ENCODE results near the gene NIF3L1.

NIF3L1 gene

DNA sequence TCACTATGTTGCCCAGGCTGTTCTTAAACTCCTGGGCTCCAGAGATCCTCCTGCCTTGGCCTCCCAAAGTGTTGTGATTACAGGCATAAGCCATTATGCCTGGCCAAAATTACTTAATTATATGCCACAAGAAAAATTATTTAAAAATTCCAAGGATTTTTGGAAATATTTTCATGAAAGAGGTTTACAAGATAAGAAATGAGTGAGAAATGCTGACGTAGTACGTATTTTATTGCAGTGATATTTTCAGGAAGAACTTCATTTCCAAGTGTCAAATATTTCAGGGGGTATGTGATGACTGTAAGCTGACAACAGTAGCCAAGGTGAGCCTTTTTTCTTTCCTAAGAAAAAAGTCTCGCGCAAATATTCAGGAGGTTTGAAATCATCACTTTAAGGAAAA is 20.8 kb downstream of the NIF3L1 start:
- peaks cover 6% of the 10 kb centered on the region for H3K4me1 Mint-ChIP-seq (ENCODE audit: low read depth)
- no peak overlapping the region for H3K27ac Mint-ChIP-seq
- no peaks in the 10 kb centered on the region for H3K27me3 Mint-ChIP-seq (ENCODE audit: low read depth)
- no peaks in the 10 kb centered on the region for H3K9me3 Mint-ChIP-seq
- H3K36me3 Mint-ChIP-seq (ENCODE audit: low read depth): peaks cover 41% of the 10 kb centered on the region
- H3K4me3 Mint-ChIP-seq: no peak overlapping the region
- DNase-seq (ENCODE audit: low spot score): no peak

DNA sequence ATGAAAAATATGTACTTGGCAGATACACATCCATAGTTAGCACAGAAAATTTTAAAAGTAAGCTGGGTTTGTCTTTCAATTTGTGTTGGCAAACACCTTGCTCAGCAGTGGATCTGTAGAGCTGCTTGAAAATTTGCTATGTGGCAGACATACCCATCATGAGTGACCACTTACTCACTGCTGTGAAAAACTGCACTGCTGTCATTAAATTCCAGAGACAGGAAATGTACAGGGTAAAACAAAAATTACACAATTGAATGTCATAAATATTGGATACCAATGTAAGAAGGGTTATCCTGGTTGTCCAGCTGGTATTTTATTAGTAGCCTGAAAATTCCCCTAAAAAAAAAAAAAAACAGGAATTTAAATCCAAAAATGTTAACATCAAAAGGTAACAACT is 24.5 kb downstream of the NIF3L1 start:
- H3K36me3 Mint-ChIP-seq (ENCODE audit: low read depth): peaks cover 49% of the 10 kb centered on the region

DNA sequence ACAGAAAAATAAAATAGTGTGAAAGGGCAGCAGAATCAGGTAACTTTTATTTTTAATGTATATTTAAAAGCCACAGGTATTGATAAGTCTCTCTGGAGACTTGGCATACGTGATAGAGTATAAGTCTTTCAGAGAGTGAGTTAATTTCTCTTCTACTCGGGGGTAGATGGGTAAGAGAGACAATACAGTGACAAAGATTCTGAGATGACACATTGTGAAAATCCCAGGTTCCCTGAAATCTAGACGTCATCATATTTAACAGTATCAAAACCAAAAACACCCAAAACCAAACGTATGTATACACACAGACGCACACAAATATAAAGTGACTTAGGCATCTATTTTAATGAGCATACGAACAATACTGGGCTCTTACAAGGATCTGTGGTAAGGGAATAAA is 33.3 kb downstream of the NIF3L1 start:
- Mint-ChIP-seq H3K27me3 (ENCODE audit: low read depth) (no peaks in the 10 kb centered on the region), H3K36me3 (ENCODE audit: low read depth) (peaks cover 36% of the 10 kb centered on the region), H3K4me3 (no peak overlapping the region), H3K9me3 (no peaks in the 10 kb centered on the region), H3K4me1 (ENCODE audit: low read depth) (peaks cover 13% of the 10 kb centered on the region), H3K27ac (peak overlapping the region; percentile 34)
- no peak for DNase-seq (ENCODE audit: low spot score)

More for the DNA sequence above, 24.5 kb downstream of the NIF3L1 start:
- peak overlapping the region; percentile 7 for H3K27ac Mint-ChIP-seq
- DNase-seq (ENCODE audit: low spot score): no peak
- H3K9me3 Mint-ChIP-seq: no peaks in the 10 kb centered on the region
- no peak overlapping the region for H3K4me3 Mint-ChIP-seq
- no peaks in the 10 kb centered on the region for H3K27me3 Mint-ChIP-seq (ENCODE audit: low read depth)
- peaks cover 2% of the 10 kb centered on the region for H3K4me1 Mint-ChIP-seq (ENCODE audit: low read depth)

DNA sequence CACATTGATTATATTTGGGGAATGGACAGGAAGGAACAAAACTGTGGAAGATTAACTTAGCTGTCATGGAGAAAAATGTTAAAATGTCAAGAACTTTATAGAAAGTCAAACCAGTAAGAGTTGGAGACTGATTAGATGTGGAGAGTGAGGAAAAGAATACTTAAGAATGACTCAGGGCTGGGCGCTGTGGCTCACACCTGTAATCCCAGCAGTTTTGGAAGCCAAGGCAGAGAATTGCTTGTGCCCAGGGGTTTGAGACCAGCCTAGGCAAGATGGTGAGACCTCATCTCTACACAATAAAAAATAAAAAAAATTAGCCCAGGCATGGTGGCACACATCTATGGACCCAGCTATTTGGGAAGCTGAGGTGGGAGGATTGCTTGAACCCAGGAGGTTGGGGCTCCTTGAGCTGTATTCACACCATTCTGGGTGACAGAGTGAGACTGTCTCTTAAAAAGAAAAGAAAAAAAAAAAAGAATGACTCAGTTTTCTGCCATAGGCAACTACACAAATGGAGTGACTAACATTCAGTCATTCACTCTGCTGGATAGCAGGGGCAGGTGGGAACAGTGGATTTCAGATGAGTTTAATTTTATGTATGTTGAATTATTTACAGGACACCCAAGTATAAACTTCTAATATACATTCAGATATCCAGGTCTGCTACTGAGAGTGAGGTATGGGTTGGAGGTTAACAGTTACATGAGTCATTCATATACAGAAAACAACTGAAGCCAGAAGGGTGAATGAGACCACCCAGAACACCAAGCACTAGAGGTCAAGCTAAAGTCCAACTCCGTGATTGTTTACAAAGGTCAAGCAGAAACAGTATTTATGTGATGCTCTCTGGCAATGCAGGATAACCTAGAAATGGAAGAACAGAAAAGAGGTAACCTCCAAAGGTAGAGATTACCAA is 40.4 kb downstream of the NIF3L1 start:
- peaks cover 33% of the 10 kb centered on the region for H3K36me3 Mint-ChIP-seq (ENCODE audit: low read depth)

DNA sequence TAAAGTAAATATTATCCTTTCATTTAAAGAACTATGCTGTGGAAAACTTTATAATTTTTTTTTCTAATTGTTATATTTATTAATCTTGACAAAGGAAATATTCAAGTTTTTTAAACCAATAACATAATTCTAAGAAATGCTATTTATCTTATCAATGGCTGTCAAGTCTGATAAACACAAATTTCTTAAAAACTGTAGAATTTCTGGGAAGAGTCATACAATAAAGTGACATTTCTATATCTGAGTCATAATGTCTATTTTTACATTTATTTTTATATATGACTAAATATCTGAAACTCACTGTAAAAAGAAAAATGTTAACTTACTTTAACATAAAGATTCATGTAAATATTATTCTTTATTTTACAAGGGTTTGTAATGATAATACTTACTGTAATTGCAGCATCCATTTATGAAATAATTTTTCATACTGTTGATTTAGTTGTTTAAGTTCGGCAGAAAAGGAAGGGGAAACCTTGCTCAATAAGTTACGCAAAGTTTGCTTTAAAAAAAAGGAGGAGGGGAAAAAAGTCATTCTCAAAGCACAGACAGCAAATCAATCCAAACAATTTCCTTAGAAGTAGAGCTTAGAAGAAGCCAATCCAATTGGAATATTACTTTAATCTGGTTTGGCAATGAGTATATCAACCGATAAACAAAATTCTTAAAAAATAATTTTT is 41.9 kb downstream of the NIF3L1 start:
- Mint-ChIP-seq H3K27ac (no peak overlapping the region), H3K9me3 (no peaks in the 10 kb centered on the region), H3K27me3 (ENCODE audit: low read depth) (no peaks in the 10 kb centered on the region), H3K36me3 (ENCODE audit: low read depth) (peaks cover 34% of the 10 kb centered on the region), H3K4me1 (ENCODE audit: low read depth) (peaks cover 7% of the 10 kb centered on the region), H3K4me3 (no peak overlapping the region)
- no peak for DNase-seq (ENCODE audit: low spot score)

More for the DNA sequence above, 40.4 kb downstream of the NIF3L1 start:
- no peak overlapping the region for H3K4me3 Mint-ChIP-seq
- no peaks in the 10 kb centered on the region for H3K27me3 Mint-ChIP-seq (ENCODE audit: low read depth)
- H3K9me3 Mint-ChIP-seq: no peaks in the 10 kb centered on the region
- no peak for DNase-seq (ENCODE audit: low spot score)
- no peak overlapping the region for H3K27ac Mint-ChIP-seq
- peaks cover 7% of the 10 kb centered on the region for H3K4me1 Mint-ChIP-seq (ENCODE audit: low read depth)

DNA sequence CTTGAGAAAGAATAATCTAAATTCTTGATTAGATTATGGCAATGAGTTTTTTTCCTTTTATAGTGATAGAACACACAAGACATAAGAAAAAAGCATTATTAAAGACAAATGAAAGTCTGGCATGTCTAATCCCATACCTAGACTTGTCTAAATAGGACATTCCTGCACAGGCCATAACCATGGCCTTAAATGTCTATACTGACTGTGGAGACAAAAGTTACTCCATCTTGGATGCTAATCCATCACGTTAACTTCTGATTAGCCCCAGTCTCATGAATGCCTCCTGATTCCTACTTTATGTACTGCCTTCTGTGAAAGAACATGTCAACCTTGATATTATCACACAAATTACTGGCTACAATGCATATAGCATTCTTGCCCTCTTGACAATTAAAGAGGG is 50.7 kb downstream of the NIF3L1 start:
- Mint-ChIP-seq H3K4me1 (ENCODE audit: low read depth) (peaks cover 7% of the 10 kb centered on the region), H3K27me3 (ENCODE audit: low read depth) (no peaks in the 10 kb centered on the region), H3K4me3 (no peak overlapping the region), H3K27ac (no peak overlapping the region), H3K36me3 (ENCODE audit: low read depth) (peaks cover 41% of the 10 kb centered on the region), H3K9me3 (no peaks in the 10 kb centered on the region)
- no peak for DNase-seq (ENCODE audit: low spot score)

DNA sequence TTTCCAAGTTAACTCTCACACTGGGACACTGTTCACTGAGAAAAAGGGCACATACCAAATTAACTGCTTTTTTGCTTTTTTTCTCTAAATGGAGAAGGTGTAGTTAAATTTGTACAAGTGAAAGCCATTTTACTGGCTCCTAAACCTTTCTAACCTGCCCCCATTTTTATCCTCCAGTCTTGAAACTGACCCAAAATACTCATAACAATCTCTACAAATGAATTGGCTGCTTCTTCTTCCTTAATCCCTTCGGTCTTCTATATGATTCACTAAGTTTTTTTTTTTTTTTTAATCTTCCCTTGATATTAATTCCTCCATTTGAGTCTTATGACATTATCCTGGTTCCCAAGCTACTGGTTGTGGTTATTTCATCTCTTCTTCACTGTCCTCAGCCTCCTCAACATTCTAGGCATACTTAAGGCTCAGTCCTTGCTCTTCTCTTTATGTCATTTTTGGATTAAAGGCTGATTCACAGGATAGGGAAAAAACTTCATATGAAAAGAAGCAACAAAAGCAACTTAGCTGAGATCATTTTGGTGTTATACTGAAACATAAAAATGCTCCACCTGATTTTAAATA is 54.4 kb downstream of the NIF3L1 start:
- Mint-ChIP-seq H3K36me3 (ENCODE audit: low read depth) (peaks cover 46% of the 10 kb centered on the region), H3K9me3 (no peaks in the 10 kb centered on the region), H3K27me3 (ENCODE audit: low read depth) (no peaks in the 10 kb centered on the region), H3K27ac (peak overlapping the region; percentile 32), H3K4me1 (ENCODE audit: low read depth) (peaks cover 12% of the 10 kb centered on the region), H3K4me3 (no peak overlapping the region)
- no peak for DNase-seq (ENCODE audit: low spot score)

DNA sequence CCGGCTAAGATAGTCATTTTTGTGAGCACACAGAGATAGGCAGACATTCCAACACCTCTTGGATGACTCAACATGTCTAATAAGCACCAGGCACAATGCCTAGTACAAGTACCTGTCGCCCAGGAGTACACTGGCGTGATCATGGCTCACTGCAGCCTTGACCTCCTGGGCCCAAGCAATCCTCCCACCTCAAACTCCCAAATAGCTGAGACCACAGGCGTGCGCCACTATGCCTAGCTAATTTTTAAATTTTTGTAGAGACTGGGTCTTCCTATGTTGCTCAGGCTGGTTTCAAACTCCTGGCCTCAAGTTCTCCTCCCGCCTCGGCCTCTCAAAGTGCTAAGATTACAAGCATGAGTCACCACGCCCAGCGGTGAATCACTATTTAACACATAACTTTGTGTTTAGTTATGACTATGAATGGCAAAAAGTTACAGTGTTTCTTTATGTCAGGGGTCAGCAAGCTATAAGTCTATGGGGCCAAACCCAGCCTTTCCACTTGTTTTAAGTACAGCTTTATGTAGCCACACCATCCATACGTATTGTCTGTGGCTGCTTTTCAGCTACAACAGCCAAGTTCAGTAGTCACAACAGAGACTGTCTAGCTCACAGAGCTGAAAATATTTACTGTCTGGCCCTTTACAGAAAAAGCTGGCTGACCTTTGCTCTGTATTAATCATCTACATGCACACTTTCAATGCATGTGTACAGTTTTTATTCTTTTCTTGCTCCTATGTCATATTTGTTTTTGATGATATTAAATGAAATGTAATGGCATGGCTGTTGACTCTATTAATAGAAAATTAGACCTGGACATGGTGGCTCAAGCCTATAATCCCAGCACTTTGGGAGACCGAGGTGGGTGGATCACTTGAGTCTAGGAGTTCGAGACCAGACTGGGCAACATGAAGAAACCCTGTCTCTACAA is 55.6 kb downstream of the NIF3L1 start:
- Mint-ChIP-seq H3K4me3 (no peak overlapping the region), H3K4me1 (ENCODE audit: low read depth) (peaks cover 12% of the 10 kb centered on the region), H3K27ac (peak overlapping the region; percentile 42), H3K36me3 (ENCODE audit: low read depth) (peaks cover 48% of the 10 kb centered on the region), H3K9me3 (no peaks in the 10 kb centered on the region), H3K27me3 (ENCODE audit: low read depth) (no peaks in the 10 kb centered on the region)
- DNase-seq (ENCODE audit: low spot score): peak; percentile 75

DNA sequence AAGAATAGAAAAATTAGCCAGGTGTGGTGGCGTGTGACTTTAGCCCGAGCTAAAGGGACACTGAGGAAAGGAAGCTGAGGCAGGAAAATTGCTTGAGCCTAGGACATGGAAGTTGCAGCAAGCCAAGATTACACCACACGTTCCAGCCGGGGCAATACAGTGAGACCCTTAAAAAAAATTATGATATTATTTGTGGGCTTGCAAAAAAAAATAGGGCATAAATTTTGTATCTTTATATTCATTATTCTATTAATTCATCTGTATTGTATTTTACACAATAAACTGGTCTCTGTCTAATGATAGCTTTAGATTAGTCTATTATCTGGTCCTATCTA is 56.2 kb downstream of the NIF3L1 start:
- Mint-ChIP-seq H3K4me1 (ENCODE audit: low read depth) (peaks cover 12% of the 10 kb centered on the region), H3K36me3 (ENCODE audit: low read depth) (peaks cover 45% of the 10 kb centered on the region)
- DNase-seq (ENCODE audit: low spot score): no peak

DNA sequence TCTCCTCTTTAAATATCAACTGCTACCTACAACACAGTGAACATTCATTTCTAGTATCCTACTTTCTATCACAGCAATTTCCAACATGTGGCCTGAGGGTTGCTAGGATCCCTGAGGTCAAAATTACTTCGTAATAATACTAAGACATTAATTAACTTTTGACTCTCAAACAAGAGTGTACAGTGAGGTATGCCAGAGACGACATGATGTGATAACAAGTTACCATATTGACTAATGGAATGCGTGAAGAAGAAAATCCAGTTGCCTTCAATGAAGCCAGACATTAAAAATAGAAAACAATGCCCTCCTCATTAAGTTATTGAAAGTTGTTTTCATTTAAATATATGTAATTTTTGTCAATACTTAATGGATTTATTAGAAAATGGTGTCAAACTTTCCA is 61.2 kb downstream of the NIF3L1 start:
- H3K4me1 Mint-ChIP-seq (ENCODE audit: low read depth): peaks cover 3% of the 10 kb centered on the region
- no peaks in the 10 kb centered on the region for H3K27me3 Mint-ChIP-seq (ENCODE audit: low read depth)
- no peak overlapping the region for H3K27ac Mint-ChIP-seq
- no peaks in the 10 kb centered on the region for H3K9me3 Mint-ChIP-seq
- no peak overlapping the region for H3K4me3 Mint-ChIP-seq
- no peak for DNase-seq (ENCODE audit: low spot score)
- H3K36me3 Mint-ChIP-seq (ENCODE audit: low read depth): peaks cover 44% of the 10 kb centered on the region

More for the DNA sequence above, 56.2 kb downstream of the NIF3L1 start:
- Mint-ChIP-seq H3K9me3 (no peaks in the 10 kb centered on the region), H3K27me3 (ENCODE audit: low read depth) (no peaks in the 10 kb centered on the region), H3K4me3 (no peak overlapping the region), H3K27ac (no peak overlapping the region)

Data from T-helper 2 cell treated with Interferon-gamma antibody and Interleukin-4, amounts not matched to agents 5 μg/mL and 100 μg/mL, for 36 hours (primary cell).